GM21381 (cell line): Measurements from ENCODE around the gene VAV2.

Source experiments
- ATAC-seq: cut with Tn5 transposase; IDR thresholded peaks from one replicate; pipeline ENCODE4 v1.9.1; 2021; ENCODE audit warnings: mild to moderate bottlenecking, moderate library complexity; ENCODE audit not compliant: unreplicated experiment

The VAV2 gene

DNA sequence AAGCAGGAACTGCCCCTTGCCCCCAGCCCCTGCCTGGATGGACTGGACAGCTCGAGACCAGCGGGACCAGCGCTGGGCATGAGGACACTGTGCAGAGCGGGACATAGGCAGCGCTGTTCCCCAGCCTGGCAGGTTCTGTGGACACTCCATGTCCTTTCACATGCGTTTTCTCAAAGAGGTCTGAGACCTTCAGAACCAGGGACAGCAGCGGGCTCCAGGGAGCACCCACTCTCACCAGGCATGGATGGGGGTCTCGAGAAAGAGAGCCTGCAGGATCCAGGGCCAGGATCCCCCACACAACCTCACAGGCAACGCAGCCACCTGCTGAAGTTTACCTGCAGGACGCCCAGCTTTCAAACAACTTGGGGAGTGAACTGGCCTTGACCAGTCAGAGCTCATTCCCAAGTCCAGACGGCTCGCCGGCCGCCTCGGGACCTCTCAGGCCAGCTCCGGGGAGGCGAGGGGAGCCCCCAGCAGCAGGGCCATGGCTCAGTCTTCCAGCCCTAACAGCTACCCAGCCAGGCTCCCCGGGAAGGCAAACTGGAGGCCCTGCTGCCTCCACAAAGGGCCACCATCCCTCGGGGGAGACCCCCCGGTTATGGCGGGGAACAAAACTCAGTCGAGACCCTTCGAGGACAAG lies 181.4 kb downstream of the VAV2 start:
- ATAC-seq = no peak

DNA sequence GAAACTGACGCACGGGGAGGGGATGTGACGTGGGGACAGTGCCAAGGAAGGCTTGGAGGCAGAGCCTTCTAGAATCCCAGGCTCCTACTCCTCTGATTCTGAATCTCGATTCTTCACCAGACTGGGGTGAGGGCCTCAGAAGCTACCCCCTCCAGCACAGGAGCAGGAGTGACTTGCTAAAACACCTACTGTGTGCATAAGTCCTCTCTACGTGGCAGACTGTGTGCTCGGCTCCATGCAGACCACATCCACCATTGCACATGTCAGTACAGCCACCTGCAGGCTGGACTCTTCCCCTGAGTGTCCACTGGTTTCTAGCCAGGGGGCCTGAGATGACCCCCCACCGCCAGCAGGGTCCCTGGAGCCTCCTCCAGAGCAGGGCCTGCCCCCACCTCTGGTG lies 182.8 kb downstream of the VAV2 start:
- no peak for ATAC-seq

DNA sequence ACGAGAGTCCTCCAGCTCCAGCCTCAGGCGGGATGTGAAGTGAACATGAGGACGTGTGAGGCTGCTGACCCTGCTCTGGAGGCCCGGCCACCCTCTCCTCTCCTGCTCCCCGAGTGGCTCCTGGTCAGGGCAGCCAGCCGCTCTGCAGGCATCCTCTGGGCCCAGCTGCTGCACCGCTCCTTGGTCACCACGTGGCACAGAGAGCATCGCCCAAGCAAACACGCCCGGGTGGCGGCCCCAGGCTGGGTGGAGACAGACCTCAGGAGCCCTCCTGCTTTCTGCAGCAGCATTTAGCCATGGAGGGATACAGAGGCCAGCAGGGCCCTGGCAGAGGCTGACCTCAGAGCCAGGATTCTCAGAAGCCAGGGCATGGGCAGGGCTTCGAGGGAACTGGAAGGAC lies 184.3 kb downstream of the VAV2 start:
- ATAC-seq = no peak

DNA sequence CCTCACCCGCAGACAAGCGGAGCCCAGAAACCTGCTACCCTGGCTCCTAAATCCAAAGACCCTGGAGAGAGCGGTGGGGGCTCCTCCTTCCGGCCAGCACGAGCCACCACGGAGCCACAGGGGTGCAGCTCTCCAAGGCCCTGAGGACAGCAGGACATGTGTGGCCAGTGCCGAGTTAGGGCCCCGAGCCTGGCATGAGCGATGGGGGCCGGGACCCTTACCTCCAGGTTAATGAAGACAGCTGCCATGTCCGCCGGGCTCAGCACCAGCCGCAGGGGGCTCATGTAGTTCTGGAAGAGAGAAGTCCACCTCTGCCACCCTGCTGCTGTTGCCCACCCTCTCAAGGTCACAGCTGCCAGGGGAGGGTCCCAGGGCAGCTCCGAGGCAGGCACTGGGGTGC lies 185.1 kb downstream of the VAV2 start:
- ATAC-seq = no peak

DNA sequence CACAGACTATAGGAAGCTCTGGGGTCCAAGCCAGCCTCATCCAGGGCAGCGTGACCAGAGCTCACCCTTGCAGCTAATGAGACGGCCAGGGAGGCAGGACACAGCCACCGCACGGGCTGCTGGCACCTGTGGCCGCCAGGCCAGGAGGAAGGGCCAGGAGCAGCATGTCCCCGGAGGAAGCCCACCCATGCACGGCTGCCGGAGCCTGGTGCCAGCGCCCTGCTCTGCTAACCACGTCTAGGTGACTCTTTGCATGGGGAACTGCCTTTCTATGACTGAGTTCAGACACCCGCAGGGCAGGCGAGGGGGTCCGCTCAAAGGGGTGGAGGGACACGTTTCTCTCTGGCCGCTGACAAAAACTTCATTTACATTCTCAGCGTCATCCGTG lies 185.5 kb downstream of the VAV2 start:
- no peak for ATAC-seq

DNA sequence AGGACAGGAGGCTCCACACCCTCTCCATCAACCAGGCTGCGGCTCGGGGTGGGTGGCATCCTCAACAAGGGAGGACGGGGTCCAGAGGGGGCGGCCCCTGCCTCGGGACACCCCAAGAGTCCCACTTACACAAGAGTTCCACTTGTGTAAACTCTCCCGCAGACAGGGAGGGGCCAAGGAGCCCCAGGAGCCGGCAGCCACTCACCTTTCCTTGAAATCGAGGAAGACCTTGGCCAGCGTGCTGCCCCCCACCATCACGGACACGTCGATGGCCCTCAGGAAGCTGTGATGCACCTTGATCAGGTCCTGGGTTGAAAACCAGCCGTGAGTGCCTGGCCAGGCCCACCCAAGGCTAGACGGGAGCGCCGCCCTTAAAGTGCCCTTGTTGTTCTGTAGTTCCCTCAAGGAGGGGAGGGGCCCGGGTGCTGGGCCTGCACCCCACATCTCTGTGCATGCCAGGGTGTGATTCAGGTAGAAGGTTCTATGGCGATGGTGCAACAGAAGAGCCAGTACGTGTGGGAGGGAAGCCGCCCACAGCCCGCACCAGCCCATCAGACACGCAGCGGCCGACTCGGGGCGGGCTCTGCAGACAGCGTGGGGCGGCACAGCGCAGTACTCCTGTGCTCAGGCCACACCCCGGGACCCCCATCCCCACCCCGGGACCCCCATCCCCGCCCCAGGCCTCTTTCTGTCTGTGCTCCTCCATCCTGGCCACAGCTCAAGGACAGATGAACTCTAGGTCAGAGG lies 186.1 kb downstream of the VAV2 start:
- no peak for ATAC-seq

DNA sequence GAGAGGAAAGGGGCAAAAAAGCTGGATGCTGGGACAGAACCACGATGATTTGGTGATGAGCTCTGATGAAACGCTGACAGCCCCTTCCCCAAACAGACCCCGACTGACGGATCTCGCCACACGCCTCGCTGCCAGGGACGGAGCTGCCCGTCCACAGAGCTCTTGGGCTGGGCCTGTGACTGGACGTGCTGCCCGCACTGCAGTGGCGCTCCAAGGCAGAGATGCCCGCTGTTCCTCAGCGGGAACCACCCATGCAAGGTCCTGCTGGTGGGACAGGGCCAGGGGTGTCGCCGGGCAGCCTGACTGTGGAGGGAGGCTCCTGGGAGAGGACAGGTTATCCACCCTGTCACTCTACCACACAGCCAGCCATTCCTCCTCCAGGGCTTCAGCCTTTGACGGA lies 187.9 kb downstream of the VAV2 start:
- no peak for ATAC-seq

DNA sequence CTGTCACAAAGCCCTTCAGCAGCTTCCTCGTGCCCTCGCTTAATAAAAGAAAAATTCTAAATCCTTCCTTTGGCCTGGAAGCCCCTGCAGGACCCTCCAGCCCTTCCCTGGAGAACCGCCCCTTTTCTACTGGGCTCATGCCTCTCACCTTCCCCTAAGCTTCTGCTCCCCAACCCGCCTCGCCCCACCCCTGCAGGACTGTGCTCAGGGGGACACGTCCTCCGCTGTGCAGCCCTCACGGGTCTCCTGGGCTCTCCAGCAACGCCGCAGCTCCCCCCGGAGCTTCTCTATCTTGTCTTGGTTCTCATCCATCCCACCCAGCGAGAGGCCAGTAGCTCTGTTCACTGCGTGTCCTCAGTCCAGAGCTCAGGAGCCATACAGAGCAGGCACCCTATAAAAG lies 188.4 kb downstream of the VAV2 start:
- no peak for ATAC-seq

DNA sequence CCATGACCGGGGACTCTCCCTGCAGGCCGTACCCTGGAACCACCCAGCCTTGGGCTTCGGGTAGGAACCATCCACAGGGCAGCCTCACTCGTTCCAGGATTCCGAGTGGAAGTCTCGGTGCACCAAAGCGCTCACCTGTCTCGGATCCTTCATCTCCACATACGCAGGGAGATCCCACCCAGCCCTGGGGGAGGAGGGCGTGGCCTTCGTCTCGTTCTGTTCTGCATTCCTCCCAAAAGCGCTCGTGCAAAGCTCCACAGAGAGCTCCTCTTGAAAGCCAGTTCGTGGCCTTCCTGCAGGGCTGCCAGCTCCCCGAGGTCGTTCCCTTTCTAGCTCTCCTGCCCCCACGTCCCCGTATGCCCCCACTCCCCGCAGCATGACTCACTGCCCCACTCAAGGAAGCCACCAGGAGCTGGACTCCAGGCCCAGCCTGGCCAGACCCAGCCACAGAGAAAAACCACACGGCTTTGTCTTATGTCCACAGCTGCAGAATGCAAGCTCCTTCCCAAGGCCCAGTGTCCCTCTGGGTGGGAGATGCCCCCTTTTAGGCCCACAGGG lies 189.0 kb downstream of the VAV2 start:
- ATAC-seq = no peak

DNA sequence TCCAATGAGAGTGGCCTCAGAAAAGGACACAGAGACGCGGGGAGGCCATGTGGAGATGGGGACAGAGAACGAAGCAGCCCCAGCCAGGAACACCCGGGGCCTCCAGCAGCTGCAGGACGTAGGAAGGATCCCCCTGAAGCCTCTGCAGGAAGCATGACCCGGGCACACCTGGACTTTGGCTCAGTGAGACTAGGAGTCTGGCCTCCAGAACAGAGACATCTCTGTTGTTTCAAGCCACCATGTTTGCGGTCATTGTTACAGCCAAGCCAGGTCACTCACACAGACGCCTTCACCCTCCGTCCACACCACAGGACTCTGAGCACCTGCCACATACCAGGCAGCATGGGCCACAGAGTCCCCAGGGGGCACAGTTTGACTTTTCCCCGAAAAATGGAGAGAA lies 190.4 kb downstream of the VAV2 start:
- ATAC-seq = no peak

DNA sequence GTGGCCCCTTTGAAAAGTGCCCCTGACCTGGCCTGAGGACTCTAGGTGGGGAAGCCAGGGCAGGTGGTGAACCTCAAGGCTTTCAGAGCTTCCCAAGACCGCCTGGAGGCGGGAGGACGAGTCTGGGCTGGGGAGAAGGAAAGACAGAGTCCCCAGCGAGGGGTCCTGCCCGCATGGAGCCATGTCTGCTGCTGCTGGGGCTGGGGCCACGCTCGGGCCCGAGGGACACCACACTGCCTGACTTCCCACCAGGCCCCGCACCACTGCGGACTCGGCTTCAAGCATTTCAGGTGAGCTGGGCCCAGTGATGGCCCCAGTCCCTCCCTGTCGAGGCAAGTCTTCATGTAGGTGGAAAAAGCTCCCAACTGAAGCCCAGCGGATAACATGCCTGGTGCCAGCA lies 191.9 kb downstream of the VAV2 start:
- no peak for ATAC-seq

DNA sequence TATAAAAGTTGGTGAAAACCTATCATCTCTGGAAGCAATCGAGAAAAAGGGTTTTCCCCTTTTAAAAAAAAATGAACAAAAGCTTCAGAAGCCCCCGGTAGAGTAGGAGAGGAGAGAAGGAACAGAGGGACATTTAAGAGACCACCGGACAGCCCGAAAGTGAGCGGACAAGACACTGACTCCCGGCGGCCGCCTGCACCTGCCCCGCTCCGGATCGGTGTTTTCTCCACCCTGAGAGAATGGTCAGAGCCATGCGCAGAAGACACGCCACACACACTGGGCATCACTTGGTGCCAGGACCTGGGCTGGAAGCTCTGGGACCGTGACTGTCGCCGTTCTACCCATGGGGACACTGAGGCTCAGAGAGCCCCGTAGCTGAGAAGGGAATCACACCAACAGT lies 192.4 kb downstream of the VAV2 start:
- ATAC-seq = no peak

DNA sequence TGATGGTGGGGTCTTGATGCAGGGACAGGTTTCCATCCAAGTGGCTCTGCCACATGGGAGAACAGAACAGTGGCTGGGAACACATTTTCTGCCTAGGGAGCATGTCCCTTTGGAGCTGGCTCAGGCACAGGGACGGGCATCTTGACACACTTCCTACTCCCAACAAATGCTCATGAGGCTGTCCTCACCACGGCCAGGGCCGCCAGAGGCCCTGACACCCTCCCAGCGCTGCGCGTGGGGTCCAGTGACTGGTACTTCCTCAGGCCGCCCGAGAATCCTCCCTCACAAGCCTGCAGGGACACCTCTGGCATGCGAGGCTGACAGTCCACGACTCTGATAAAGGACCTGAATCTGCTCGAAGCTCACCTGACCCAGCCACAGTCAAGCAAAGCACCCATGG lies 193.0 kb downstream of the VAV2 start:
- ATAC-seq = no peak

DNA sequence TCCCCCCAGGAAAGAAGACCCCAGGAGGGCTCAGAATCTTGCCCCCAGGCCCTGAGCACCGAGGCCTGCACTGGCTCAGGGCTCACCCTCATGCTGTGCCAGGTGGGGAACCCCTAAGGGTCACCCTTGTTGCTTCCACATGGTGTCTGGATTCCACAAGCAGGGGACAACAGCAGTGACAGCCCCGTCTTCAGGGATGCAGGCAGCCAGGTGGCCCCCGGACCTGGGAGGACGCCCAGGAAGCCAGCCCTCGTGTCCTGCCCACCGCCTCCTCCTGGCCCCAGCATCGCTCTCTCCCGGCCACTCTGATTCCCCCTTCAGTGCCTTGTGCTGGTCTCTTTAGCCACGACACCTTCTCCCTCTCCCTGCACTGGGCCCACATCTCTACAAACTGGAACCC lies 194.0 kb downstream of the VAV2 start:
- ATAC-seq = no peak

DNA sequence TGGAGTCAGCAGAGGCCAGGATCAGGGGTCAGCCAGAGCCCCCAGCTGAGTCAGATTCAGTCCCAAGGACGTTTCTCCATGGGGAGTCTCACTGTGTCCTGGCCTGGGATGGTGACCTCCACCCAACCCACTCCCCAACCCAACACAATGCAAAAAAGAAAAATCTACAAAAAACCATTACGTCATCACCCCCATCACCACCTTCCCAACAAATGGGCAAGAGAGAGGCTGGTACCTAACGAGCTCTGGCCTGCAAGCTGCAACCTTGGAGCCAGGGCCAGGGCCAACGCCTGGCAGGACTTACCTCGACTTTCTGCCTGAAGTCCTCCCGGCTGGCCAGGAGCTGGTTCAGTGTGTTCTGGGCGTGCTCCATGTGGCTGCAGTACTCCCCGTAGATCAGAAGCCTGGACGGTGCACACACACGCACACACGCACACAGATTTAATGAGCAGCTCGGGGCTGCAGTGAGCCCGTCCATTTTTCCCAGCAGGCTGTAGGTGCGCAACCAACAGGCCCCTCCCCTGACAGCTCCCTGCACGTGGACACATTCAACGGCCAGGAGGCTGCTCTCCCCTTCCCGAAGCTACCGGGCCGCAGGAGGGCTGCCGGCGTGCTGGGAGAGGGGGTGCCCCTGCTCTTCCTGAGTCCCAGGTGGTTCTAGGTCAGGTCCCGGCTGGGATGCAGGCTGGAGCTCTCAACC lies 194.6 kb downstream of the VAV2 start:
- ATAC-seq = no peak

DNA sequence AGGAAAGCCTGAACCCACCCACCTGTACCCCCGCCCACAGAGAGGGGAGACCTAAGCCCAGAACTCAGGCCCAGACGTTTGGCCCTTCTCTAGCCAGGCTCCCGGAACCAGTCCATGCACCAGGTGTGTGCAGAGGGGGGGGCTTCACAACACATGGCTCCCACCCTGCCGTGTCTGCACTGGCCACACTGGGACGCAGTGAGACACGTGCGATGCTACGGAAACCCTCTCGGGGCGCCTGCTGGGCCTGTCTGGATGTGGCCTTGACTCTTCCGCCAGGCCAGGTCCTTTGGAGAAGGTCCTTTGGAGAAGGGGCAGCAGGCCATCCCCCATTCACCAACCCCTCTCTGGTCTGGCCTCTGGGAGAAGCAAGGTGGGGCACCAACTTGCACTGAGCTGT lies 195.6 kb downstream of the VAV2 start:
- no peak for ATAC-seq

DNA sequence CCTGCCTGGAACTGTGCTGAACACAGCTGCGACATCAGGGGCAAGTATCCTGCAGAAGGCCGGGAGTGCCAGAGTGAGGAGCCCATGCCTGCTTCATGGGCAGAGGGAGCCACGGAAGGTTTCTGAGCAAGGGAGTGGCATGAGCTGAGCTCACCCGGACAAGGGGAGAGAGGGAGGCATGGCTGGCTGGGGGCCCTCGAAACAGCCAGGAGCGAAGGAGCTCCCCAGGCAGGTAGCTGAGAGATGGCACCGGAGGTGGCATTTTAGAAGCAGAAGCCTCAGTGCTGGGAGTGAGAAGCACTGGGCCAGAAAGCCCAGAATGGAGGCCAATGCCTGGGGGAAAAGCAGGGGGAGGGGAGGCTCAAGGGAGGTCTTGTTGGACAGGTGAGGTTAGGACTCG lies 197.1 kb downstream of the VAV2 start:
- no peak for ATAC-seq

DNA sequence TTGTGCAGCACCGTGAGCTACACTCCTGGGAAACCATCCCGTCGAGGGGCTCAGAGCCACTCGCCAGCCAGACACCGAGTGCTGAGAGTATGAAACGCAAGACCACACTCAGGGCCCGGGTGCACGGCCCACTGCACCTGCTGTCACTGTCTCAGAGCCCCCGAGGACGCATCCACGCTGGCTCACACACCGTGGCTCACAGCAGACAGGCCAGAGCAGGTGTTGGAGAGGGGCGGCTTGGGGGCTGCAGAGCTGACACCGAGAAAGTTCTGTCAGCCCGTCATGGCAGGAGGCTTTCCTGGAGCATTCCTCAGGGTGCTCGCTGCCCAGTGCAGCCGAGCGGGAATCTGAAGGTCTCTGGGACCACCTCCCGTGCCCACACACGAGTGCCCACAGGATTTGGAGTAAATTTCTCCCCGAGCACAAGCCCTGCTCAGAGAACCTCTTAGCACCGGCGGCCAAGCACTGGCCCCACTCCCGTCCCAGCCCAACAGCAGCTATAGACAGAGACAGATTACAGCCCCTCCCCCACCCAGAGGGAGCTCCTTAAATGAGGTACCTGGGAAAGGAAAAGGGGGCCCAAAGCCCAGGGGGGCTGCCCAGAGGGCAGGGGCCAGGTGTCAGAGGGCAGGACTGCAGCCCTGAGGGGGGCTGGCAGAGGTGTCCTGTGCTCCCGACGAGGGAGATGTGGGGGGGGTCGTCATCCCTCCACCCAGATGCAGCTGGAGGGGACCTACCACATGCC lies 197.9 kb downstream of the VAV2 start:
- ATAC-seq = no peak

DNA sequence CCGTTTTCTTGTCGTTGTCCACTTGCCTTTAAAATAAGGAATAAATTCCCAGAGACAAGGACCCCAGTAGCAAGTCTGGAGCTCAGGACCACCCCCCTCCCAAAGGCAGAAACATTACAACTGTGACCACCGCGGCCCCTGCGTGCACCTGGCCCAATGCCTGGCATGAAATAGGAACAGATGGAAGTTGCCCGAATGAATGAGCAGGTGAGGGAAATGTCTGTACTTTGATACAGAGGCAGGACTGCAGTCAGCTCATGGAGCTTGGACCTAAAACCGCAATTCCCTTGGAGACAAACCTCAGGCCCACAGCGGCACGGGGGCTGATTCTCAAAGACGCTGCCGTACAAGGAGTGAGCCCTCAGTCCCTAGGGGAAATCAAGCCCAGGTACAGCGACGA lies 198.7 kb downstream of the VAV2 start:
- no peak for ATAC-seq

DNA sequence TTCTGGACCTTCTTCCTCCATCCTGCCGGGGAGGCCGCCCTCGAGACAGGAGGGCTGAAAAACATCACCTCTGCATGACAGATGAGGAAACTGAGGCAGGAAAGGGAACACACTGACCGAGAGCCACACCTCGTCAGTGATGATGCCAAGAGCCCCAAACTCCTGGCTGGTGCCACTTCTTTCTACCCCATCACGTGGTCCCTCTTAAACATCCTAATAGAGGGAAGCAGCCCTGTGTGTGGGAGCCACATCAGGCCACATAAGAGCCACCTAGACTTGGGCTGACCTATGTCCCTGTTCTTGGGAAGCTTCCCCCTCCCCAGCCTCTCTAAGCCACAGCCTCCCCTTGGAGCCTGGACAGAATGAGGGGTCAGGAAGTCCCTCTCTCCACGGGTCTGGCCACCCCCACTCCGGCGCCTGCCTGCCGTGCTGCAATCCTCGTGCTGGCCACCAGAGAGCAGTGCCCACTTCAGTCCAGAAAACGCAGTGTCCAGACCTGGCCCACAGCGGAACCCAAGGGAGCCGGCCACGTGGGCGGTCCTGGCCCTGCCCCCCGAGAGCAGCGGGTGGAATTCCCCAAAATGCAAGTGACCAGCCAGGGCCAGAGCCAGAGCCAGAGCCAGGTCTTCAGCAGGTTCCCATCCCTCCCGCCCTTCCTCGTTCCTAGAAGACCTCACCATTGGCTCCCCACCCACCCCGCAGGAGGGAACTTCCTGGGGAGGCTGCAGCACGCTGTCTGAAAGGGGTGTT lies 199.2 kb downstream of the VAV2 start:
- ATAC-seq = peak; percentile 64
